HG03159 (cell line): Measurements from ENCODE around the gene CSK.
"Not testable (repeated sequence)": the region's sequence is repeated elsewhere in the genome, so short reads cannot be mapped to it uniquely, and the experiment has no call there.

ENCODE experiments used
- ATAC-seq: cut with Tn5 transposase; IDR thresholded peaks from one replicate; pipeline ENCODE4 v1.9.1; 2021; ENCODE audit warnings: mild to moderate bottlenecking, moderate library complexity; ENCODE audit not compliant: unreplicated experiment

Gene CSK

DNA sequence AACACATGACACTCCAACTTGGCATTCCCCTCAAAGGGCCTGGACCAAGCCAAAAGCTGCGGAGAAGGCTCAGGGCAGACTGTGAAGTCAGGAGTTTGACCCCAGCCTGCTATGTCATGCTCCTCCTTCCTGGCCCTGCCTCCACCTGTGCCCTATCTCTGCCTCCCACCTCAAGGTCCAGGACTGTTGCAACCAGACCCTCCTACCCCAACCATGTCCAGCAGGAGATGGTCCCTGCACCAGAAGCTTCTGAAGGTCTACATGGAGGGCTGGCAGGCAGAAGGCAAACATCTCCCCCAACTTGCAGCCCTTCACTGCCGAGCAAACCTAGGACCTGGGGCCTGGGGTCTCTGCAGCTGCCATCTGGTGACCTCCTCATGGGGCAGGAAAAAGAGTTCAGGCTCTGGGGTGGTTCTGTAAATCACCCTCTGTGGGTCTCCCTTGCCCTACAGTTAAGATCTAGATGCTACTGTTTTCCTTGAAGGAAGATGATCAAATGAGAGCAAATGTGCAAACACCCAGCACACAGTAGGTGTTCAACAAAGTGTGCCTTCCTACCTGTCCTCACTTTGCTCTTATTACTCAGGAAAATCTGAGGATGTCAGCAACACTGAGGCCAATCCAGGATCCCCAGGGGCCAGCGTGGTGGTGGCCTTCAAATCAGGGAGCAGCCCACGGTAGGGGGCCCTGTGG lies 11.5 kb upstream of the CSK start:
- no peak for ATAC-seq

DNA sequence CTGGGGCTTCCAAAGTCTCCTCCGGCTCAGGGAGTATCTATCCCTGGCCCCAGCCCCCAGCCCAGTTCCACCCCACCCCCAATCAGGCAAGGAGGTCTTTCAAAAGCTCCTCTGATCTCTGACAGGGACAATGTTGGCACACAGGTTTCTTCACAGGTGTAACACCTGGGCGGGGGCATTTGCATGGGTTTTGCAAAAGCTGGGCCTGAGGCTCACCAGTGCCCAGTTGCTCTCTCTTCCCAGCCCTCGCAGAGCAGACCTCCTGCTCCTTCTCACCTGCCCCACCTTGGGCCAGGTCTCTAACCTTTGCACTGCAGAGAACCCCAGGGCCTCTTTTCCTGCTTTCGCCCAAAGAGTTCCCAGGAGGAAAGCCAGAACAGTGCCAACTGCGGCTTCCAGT lies 8.6 kb upstream of the CSK start:
- no peak for ATAC-seq

DNA sequence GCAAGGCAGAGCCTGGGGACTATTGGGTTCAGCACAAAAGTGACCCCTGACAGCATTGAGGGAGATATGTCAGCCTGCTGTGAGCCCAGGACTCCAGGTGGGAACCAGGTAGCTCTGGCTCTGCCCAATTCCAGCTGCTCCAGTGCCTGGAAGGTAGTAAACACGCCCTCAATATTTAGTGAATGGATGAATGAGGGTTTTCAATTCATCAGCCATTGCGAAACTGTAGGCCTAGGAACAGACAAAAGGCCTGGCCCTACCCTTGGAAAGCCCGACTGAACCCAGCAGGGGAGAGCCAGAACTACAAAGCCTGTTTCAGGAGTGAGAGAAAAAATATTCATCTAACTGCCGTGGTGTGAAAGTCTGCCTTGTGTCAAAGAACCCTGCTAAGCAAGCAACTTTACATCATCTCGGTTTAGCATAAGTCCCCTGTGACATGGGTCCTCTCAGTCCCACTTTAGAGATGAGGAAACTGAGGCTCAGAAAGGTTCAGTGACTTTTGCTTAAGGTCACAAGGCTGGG lies 8.1 kb upstream of the CSK start:
- ATAC-seq: no peak

DNA sequence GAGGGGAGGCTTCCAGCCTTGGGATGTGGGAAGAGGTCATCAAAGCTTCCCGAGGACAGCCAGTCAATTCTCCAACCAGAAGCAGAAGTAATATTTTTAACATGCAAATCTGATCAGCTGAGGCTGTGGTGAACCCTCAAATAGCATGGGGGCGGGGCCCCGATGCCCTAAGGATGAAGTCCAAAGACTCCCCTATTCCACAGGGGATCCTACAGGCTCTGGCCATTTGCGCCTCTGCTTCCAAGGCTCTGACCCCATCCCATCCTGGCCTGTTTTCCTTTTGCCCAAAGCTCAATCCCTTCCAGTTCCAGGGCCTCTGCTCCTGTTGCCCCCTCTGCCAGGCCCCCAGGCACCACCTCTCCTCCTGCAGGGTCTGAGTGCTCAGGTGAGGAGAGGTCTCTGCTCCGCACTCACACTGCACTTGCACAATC lies 6.7 kb upstream of the CSK start:
- no peak for ATAC-seq

- no peak for ATAC-seq
These were observed 6.0 kb upstream of the CSK start for GRCh38 chr15:74775894-74776293.

- ATAC-seq: peak; percentile 44
These were observed 4.8 kb upstream of the CSK start for GRCh38 chr15:74776821-74777768.

- no peak for ATAC-seq
These were observed 3.9 kb upstream of the CSK start for GRCh38 chr15:74777769-74778598.

DNA sequence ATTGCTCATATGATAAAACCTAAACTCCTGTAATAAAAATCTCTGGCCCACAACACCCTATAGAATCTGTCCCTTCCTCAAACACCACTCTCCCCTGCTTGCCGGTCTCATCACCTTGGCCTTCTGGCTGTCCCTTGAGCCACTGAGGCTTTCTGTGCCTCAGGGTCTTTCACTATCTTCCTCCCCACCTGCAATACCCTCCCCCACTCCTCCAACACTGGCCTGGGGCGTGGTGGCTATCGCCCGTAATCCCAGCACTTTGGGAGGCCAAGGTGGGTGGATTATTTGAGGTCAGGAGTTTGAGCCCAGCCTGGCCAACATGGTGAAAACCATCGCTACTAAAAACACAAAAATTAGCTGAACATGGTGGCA lies 3.3 kb upstream of the CSK start:
- no peak for ATAC-seq

DNA sequence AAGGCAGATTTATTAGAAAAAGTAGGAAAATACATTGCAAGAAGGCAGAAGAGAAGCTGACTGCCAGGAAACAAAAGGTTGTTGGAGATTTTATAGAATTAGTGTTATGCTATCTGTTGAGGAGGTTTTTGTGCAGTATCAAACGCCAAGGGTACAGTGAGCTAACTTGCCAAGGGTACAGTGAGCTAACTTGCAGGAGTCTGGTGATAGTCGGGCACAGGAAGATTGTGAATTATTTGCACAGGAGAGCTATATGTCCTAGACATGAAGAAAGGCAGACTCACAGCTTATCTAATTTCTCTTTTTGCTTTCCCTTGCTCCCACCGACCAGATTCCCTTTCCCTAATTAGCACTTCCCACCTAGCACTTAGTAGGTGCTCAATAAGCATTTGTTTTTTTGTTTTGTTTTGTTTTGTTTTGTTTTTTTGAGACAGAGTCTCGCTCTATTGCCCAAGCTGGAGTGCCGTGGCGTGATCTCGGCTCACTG lies 2.7 kb upstream of the CSK start:
- ATAC-seq: no peak

- no peak for ATAC-seq
These were observed 1.1 kb upstream of the CSK start for GRCh38 chr15:74780523-74781430.

DNA sequence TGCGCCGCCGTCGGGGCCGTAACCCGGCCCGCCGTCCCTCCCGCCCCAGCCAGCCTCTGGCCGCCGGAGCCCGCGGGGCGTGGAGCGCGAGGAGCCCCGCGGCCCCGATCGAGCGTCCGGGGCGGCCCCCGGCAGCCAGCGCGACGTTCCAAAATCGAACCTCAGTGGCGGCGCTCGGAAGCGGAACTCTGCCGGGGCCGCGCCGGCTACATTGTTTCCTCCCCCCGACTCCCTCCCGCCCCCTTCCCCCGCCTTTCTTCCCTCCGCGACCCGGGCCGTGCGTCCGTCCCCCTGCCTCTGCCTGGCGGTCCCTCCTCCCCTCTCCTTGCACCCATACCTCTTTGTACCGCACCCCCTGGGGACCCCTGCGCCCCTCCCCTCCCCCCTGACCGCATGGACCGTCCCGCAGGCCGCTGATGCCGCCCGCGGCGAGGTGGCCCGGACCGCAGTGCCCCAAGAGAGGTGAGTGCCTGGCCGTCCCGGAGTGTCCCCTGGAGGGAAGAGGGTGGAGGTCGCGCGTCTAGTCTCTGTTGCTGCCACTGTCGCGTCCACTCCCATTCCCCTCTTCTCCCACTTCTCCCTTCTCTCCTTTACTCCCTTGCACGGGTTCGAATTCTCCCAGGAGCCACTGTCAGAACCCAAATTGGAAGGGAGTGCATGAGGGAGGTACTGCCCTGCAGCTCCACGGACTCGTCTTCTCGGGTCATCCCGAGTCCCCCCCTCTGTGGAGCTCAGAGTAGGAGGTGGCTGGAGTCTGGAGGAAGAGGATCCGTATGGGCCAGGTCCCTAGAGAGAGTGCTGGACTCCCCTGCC lies 585 bp downstream of the CSK start:
- no peak for ATAC-seq

GRCh38 chr15:74783072-74783807 lies 1.4 kb downstream of the CSK start:
- ATAC-seq: no peak

DNA sequence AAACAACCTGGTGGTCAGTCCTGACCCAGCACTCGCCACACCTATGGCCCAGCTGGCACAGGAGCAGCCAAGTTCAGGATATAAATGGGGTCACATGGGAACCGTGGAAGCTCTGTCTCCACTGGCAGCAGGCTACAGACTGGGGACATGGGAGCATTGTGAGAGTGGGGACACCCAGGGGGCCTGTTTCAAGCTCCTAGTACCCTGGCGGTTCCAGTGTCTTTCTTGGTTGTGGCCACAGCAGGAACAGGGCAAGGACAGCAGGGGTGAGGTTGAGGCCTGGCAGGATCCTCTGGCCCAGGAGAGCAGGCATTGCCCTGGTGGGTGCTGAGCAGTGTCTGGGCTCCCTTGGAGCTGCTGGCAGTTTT lies 1.9 kb downstream of the CSK start:
- no peak for ATAC-seq

DNA sequence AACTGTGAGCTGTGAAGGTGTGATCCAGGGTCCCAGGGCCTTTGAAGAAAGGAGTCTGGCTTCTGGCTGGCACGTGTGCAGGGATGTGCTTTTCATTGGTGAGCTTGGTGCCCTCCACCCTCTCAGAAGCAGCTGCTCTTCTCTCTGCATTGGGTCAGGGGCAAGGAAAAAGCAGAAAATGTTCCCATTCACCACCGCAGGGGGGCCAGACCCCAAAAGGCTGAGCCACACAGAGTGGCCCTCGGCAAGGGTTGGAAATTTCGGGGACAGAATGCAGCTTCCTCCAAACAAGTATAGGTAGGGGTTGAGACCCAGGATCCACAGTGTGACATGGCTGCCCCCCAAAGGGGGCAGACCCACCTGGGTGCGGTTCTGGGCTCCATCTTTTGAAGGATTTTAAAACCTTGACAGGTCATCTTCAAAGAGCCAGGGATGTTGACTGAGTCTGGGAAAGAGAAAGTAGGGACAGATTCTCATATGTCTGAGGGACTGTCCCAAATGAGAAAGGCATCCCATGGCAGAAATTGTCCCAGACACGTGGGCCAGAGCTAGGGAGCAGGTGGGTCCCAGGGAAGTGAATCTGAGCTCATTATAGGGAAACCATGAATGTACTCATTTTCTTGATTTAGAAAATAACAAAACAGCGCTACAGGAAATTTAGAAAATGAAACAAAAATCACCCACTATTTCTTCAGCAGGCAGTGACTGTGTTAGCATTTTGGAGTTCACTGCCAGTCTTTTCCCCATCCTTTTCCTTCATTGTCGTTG lies 2.7 kb downstream of the CSK start:
- ATAC-seq: no peak

DNA sequence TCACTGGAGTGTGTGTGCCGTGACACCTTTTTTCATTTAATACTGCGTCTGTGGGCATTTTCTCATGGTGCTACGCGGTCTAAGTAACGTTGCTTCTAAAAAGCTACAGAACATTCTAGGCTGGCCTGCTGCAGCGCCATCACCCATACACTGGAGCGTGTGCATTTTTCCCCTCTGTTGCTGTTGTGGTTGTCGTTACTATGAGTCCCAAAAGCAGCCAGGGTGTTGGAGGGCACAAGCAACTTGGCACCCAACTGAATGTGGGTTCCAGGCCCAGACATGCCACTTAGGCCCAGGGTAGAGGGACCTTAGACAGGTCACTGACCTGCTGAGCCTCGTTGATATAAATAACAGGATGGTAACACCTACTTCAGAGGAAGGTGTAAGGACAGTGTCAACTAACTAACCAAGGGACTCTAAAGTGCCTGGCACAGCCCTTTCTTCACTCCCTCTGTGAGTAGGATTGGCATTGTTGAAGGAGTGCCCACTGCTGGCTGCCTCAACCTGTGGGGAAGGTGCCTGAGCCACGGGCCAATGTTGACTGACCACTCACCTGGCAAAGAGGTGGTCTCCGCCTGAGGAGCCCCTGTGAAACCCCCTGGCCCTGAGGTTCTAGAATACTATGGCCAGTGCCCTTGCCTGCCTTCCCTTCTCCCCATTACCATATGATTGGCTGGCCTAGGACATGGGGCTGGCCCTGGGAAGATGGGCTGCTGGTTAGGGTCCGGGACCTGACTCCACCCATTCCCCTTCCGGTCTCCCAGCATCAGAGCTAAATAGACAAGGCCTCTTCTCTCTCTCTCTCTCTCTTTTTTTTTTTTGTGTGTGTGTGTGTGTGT lies 3.5 kb downstream of the CSK start:
- no peak for ATAC-seq

DNA sequence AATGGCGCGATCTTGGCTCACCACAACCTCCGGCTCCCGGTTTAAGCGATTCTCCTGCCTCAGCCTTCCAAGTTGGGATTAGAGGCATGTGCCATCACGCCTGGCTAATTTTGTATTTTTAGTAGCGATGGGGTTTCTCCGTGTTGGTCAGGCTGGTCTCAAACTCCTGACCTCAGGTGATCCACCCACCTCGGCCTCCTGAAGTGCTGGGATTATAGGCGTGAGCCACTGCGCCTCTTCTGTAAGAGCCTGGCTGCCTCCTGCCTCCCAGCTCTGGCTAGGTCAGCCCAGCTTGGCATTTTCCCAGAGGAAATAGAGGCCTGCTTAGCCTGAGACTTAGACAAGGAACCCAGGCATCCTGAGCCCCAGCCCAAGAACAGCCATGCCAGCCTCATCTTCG lies 4.2 kb downstream of the CSK start:
- ATAC-seq: not testable (repeated sequence)
